HL-60/S4 (cell line): ENCODE measurements around the gene PPP3CA.
"Not testable (repeated sequence)": the region's sequence is repeated elsewhere in the genome, so short reads cannot be mapped to it uniquely, and the experiment has no call there.

Source experiments
- in situ Hi-C: fragments of 300-500 bp; cut with MboI; formaldehyde crosslinking; loops from 2 replicates; pipeline ENCODE4 v1.14.3; 2022; ENCODE audit warnings: low sequenced_read_pairs

PPP3CA gene

DNA sequence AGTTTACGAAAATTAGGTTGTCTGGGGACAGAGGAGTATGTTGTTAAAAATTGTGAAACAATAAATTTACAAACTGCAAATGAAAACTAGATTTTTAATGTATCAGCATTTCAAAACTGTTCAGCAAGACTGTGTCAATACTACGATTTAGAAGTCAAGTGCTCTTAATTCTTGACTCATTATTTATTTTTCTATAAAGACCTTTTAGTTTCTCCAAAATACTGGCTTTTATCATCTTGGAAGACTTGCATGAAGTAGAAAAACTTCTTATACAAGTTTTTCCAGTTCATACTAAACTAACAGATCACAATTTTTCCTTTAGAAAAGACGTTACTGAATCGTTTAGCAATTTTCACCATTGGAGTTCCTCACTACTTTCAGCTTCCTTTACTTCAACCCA is 231.4 kb downstream of the PPP3CA start:
- in situ Hi-C loops, result no loop called here

DNA sequence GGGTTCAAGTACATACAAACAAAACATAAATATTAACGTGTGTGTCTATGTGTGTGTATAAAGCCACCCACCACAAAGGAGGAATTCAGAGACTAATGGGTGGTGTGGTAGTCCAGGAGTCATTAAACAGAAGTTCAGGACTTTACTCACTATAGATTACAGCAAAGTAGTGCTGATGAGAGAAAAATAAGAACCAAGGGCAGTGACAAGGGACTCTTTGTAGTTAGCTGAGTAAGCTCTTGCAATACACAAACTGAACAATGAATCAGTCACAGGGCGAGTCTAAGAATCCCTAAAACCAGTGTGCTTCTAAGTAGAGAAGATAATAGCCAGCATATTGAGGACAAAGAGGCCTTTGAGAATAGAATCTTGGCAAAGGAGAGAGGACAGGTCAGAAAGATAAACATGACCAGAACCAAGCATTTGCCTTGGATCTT is 232.4 kb downstream of the PPP3CA start:
- in situ Hi-C loops, result no loop called here

- in situ Hi-C loops, result no loop called here
Observed at GRCh38 chr4:101104312-101105052, 242.8 kb downstream of the PPP3CA start.

- in situ Hi-C loops, result no loop called here
Observed at GRCh38 chr4:101103381-101104142, 243.8 kb downstream of the PPP3CA start.

GRCh38 chr4:101102114-101102742 is 245.1 kb downstream of the PPP3CA start:
- in situ Hi-C loops, result no loop called here

- in situ Hi-C loops, result no loop called here
Observed at GRCh38 chr4:101101072-101101471, 246.3 kb downstream of the PPP3CA start.

- in situ Hi-C loops, result no loop called here
Observed at GRCh38 chr4:101098666-101099400, 248.5 kb downstream of the PPP3CA start.

GRCh38 chr4:101092609-101093008 is 254.7 kb downstream of the PPP3CA start:
- in situ Hi-C loops, result not testable (repeated sequence)

GRCh38 chr4:101089168-101089567 is 258.2 kb downstream of the PPP3CA start:
- in situ Hi-C loops, result no loop called here

- in situ Hi-C loops, result no loop called here
Observed at GRCh38 chr4:101086801-101087586, 260.3 kb downstream of the PPP3CA start.

- in situ Hi-C loops, result no loop called here
Observed at GRCh38 chr4:101083131-101083530, 264.2 kb downstream of the PPP3CA start.

DNA sequence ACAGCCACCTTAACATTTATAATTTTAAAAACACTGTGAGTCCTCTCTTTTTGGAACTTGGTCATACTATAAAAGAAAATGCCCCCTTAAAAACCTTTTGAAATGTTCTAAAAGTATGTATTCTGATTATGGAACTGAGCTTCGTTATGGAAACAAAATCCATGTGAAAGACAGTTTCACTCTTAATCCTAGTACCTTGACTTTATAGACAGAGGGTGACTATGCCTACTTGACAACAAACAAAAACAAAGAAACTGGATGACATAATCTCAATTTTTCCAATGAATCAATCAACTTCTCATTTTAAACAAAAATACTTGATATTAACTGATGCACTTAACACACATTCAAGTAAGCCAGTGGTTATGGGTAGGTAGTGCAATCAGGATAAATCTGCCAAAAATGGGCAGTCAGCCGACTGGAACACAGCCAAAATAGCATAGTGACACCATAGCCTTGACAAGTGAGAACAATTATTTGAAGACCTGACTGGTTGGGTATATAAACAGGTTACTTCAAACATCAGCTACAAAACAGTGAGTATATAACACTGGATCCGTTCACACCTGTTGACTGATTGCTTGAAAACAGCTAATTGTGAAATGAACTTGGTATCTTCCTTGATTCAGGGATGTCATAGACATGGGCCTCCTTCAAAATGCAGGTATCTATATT is 265.5 kb downstream of the PPP3CA start:
- in situ Hi-C loops, result no loop called here

GRCh38 chr4:101081166-101081565 is 266.2 kb downstream of the PPP3CA start:
- in situ Hi-C loops, result no loop called here

- in situ Hi-C loops, result no loop called here
Observed at GRCh38 chr4:101078950-101079349, 268.4 kb downstream of the PPP3CA start.

GRCh38 chr4:101076032-101076431 is 271.3 kb downstream of the PPP3CA start:
- in situ Hi-C loops, result no loop called here

DNA sequence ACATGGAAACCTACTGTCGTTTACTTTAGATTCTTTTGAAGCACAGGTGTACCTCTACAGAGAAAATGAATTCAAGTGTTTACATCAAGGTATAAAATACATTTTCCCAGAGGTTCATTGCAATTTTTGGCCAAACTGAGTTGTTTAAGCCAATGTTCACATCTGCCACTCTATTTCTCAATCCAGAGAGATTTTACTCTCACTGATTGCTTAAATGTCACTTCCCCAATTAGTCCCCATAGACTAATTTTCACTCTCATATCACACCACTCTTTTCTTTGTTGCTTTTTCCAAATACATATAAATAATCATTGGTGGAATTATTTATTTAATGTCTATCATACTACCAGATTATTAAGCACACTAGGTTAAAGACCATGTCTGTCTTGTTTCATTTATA is 271.8 kb downstream of the PPP3CA start:
- in situ Hi-C loops, result no loop called here

- in situ Hi-C loops, result no loop called here
Observed at GRCh38 chr4:101074326-101074725, 273.0 kb downstream of the PPP3CA start.

- in situ Hi-C loops, result no loop called here
Observed at GRCh38 chr4:101071241-101071640, 276.1 kb downstream of the PPP3CA start.

DNA sequence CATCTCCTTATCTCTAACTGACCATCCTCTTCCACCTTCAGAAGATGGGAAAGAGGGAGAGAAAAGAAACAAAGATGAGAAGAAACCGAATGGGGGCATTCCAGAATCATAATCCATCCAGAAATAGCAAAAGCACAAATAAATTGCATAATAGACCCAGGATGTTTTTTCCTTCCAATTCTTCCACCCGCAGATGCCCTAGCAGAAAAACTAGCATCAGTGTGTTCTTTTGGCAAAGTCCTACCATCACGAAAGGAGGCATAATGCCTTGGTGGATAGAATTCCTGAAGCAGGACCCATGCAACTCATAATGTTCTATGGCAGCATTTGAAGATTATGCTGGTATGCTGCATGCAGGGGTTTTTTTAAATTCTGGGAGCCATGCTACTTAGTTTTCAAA is 279.2 kb downstream of the PPP3CA start:
- in situ Hi-C loops, result no loop called here

DNA sequence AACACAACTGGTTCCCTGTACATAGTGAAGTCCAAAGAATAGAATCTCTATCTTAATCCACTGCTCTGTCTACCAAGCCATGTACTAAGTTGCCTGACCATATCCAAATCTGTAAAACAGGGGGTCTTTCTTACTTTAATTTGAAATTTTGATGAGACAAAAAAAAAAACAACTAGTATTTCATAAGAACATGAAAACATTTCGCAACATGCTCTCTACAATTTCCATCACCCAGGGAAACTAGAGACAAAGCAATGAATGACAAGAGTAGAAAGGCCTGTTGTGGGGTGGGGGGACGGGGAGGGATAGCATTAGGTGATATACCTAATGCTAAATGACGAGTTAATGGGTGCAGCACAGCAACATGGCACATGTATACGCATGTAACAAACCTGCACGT is 279.9 kb downstream of the PPP3CA start:
- in situ Hi-C loops, result no loop called here
